Esophagus muscularis mucosa (tissue), 4 donors: ENCODE data around the gene CCL2. TPM values are rescaled to one million over a fixed set of nuclear protein-coding genes. Genes with fewer than 3 reads are reported as not detected.
A peak's percentile ranks its signal among the peaks of the same experiment; 100 is the strongest.

Source experiments
- DNase-seq: peaks from one replicate; pipeline ENCODE4 v3.0.0-alpha.2; 2017; ENCODE audit errors: extremely low spot score
- H3K27ac ChIP-seq, 4 donors: fragments of 200-600 bp; sonication (generic); replicated peaks in 1 of 4; 1 replicate in 3 of 4; 2 replicates in 1 of 4; pipeline ENCODE4 v1.5.1; 2016 to 2019; ENCODE audit warnings: mild to moderate bottlenecking in 1 of 4
- H3K27me3 ChIP-seq, 4 donors: fragments of 200-600 bp; sonication (generic); one replicate each; pipeline versions ENCODE4 v1.5.1 to v1.6.0; 2016 to 2019
- H3K36me3 ChIP-seq, 4 donors: fragments of 200-600 bp; sonication (generic); one replicate each; pipeline ENCODE4 v1.5.1; 2016 to 2019
- H3K4me1 ChIP-seq, 4 donors: fragments of 200-600 bp; sonication (generic); one replicate each; pipeline ENCODE4 v1.5.1; 2016 to 2019
- H3K4me3 ChIP-seq, 4 donors: fragments of 200-600 bp; sonication (generic); 1 replicate in 2 of 4; 2 replicates in 2 of 4; pipeline ENCODE4 v1.5.1; 2016 to 2019; ENCODE audit warnings: mild to moderate bottlenecking in 4 of 4, moderate library complexity in 1 of 4
- H3K9me3 ChIP-seq, 4 donors: fragments of 200-600 bp; sonication (generic); 1 replicate in 3 of 4; 2 replicates in 1 of 4; pipeline ENCODE4 v1.5.1; 2016 to 2019
- EP300 ChIP-seq: sonication (generic); formaldehyde crosslinking; IDR thresholded peaks from one replicate; pipeline ENCODE4 v1.6.1; 2017; ENCODE audit warnings: antibody characterized with exemption
- POLR2A ChIP-seq: fragments of 450-650 bp; IDR thresholded peaks from one replicate; pipeline ENCODE4 v1.6.1; 2017; ENCODE audit warnings: antibody characterized with exemption, moderate library complexity, mild to moderate bottlenecking, low read depth
- POLR2AphosphoS5 ChIP-seq, 2 donors: sonication (generic); formaldehyde crosslinking; IDR thresholded peaks; one replicate each; pipeline ENCODE4 v1.6.1; 2017; ENCODE audit warnings: antibody characterized with exemption in 2 of 2
- WGBS: methylation state at CpG from one replicate; pipeline ENCODE4 v1.1.5; 2018; 5-methylcytosine and 5-hydroxymethylcytosine counted together
- intact Hi-C: fragments of 100-400 bp; cut with DNase I; formaldehyde crosslinking; loops from one replicate; pipeline ENCODE4 v1.15.1; 2023
- total RNA-seq, 4 donors: library from RNA; depleted of rRNA; stranded (reverse); fragments of >200 nt; gene quantifications; one replicate each; pipeline versions ENCODE4 v1.1.0 to v1.2.1, GENCODE V29; 2016
- TF ChIP-seq, protein P1 (sequence below), 3 experiments: fragments of 200-600 bp in 2 of 3; fragments of 450-650 bp in 1 of 3; sonication (generic) in 2 of 3; IDR thresholded peaks; one replicate each; pipeline ENCODE4 v1.5.1; 2017 to 2019; ENCODE audit warnings: antibody characterized with exemption in 3 of 3, mild to moderate bottlenecking in 2 of 3, moderate library complexity in 1 of 3

CCL2 gene
- total RNA-seq, 4 donors from 2014 or later, result 7.1 to 514 (median 20.8) TPM

DNA sequence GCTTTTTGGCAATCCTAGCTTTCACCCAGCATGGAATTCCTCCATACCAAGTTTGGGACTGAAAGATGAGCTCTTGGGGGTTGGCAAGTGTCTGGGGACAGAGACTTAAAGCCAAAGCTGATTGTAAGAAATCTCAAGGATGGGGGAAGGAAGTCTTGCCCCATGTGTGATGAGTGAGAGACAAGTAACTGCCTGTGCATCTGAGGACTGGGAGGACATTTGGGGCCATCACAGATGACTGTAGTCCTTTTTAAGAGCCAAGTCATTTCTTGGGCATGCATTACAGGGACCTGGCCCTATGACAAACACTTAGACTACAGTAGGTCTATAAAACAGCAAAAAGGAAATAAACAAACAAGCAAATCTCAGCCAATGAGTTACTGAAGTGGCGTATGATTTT lies 36.3 kb upstream of the CCL2 start:
- DNase-seq, result peak; percentile 31
- no peaks in the 10 kb centered on the region for H3K27me3 ChIP-seq
- TF ChIP-seq, protein P1, sequence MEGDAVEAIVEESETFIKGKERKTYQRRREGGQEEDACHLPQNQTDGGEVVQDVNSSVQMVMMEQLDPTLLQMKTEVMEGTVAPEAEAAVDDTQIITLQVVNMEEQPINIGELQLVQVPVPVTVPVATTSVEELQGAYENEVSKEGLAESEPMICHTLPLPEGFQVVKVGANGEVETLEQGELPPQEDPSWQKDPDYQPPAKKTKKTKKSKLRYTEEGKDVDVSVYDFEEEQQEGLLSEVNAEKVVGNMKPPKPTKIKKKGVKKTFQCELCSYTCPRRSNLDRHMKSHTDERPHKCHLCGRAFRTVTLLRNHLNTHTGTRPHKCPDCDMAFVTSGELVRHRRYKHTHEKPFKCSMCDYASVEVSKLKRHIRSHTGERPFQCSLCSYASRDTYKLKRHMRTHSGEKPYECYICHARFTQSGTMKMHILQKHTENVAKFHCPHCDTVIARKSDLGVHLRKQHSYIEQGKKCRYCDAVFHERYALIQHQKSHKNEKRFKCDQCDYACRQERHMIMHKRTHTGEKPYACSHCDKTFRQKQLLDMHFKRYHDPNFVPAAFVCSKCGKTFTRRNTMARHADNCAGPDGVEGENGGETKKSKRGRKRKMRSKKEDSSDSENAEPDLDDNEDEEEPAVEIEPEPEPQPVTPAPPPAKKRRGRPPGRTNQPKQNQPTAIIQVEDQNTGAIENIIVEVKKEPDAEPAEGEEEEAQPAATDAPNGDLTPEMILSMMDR (IDR thresholded peaks at IDR 0.05), result no peak
- TF ChIP-seq POLR2AphosphoS5 (IDR thresholded peaks at IDR 0.05) (no peak), POLR2A (no peak), EP300 (no peak)
- H3K27ac ChIP-seq, result no peak overlapping the region
- H3K4me1 ChIP-seq, result peaks cover 0 to 18% (median 2%) of the 10 kb centered on the region in 4 donors
- no peaks in the 10 kb centered on the region for H3K36me3 ChIP-seq
- H3K4me3 ChIP-seq, result no peak overlapping the region
- 85% methylated on average over 1 of the region's 1 CpG for WGBS
- H3K9me3 ChIP-seq, result peaks cover 0 to 10% (median 4%) of the 10 kb centered on the region in 4 donors
- intact Hi-C loops, result no loop called here

DNA sequence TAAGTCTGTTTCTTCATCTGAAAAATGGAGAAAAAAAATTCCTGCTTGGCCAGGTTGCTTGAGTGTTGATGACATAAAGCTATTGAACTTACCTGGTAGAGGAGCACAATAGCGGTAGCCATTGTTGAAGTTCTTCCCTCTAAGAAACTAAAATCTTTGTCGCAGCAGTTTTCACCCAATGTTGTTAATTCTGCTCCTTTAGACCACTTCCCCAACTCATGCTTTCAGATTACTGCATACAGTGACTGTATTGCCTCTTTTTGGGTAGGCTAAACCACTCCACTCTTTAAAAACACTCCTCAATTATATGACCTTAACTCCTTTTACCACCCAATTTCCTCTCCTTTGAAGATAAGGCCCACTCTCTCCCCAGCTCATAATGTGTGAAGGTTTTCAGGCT lies 35.7 kb upstream of the CCL2 start:
- Histone ChIP-seq H3K4me3 (no peak overlapping the region), H3K4me1 (peaks cover 0 to 18% (median 2%) of the 10 kb centered on the region in 4 donors), H3K36me3 (no peaks in the 10 kb centered on the region), H3K9me3 (peaks cover 0 to 4% (median 1%) of the 10 kb centered on the region in 4 donors), H3K27me3 (no peaks in the 10 kb centered on the region), H3K27ac (no peak overlapping the region)
- intact Hi-C loops, result no loop called here
- TF ChIP-seq EP300, result no peak
- no peak for TF ChIP-seq POLR2AphosphoS5 (IDR thresholded peaks at IDR 0.05)
- DNase-seq, result peak; percentile 37
- 89% methylated on average over 2 of the region's 2 CpGs for WGBS

DNA sequence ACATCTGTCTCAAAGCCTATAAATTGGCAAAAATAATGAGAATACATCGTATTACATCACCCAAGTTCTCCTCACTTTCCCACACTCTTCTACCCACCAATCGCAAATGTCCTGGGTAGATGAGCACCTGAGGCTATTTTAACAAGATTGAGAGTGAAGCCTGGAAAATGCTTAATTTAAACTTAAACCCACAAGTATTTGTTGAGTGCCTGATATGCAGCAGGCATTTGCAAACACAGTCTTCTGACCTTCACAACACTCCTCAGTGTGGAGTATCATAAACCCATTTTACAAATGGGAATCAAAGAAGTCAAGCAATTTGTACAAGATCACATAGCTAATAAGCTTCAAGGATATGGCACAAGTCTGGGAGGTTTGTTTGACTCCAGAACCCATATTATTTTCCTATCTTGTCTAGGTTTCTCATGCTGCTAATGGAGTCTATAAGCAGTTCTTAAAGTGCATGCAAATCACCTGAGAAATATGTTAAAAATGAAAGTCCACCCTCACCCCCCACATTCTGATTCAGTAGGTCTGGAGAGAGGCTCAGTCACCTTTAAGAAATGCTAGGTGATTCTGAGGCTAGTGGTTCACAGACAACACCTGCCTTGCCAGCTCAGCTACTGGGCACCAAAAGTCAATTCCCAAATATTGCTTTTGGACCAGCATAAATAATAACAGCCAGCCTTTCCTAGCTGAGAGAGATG lies 34.9 kb upstream of the CCL2 start:
- WGBS, result 93% methylated on average over 2 of the region's 2 CpGs

DNA sequence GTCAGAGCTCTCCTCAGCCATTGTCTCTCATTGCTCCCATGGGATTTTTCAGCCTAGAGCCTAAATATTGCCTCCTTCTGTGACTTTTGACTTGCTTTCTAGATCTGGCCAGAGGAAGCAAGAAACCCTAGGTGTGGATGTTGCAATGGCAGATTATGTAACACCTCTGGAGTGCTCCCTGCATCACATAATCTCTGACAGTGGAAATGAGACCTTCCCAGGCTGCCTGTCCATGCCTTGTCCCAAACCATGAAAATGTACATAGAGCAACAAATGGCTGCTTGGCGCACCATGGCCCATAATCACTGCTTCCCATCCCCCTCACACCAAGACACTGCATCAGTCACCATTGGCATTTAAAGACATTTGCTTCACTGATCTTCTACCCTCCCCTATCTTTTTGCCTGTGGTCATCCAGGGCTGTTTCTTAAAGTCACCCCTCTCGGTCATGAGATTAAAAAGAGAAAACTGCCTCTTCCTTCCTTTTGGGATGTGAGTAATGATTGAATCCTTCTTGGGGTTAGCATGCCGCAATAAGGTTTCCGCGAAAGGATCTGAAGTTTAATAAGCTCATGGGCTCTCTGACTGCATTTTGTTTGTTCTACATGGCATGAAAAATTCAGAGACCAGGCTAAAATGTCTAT lies 34.2 kb upstream of the CCL2 start:
- H3K27me3 ChIP-seq, result no peaks in the 10 kb centered on the region
- peaks cover 0 to 18% (median 2%) of the 10 kb centered on the region in 4 donors for H3K4me1 ChIP-seq
- no peaks in the 10 kb centered on the region for H3K36me3 ChIP-seq
- H3K9me3 ChIP-seq, result no peaks in the 10 kb centered on the region
- intact Hi-C loops, result no loop called here
- TF ChIP-seq EP300 (no peak), POLR2AphosphoS5 (IDR thresholded peaks at IDR 0.05) (no peak), POLR2A (no peak)
- TF ChIP-seq, protein P1 (IDR thresholded peaks at IDR 0.05), result no peak
- DNase-seq, result peak; percentile 77
- H3K27ac ChIP-seq, result no peak overlapping the region
- WGBS, result 73% methylated on average over 5 of the region's 5 CpGs
- H3K4me3 ChIP-seq, result no peak overlapping the region

More for the DNA sequence above, 34.9 kb upstream of the CCL2 start:
- no peak overlapping the region for H3K4me3 ChIP-seq
- peaks cover 0 to 18% (median 2%) of the 10 kb centered on the region in 4 donors for H3K4me1 ChIP-seq
- no peaks in the 10 kb centered on the region for H3K36me3 ChIP-seq
- intact Hi-C loops, result no loop called here
- H3K27me3 ChIP-seq, result no peaks in the 10 kb centered on the region
- DNase-seq, result no peak
- no peak overlapping the region for H3K27ac ChIP-seq
- H3K9me3 ChIP-seq, result no peaks in the 10 kb centered on the region
- TF ChIP-seq POLR2A, result no peak
- no peak for TF ChIP-seq POLR2AphosphoS5 (IDR thresholded peaks at IDR 0.05)
- no peak for TF ChIP-seq EP300
- TF ChIP-seq, protein P1 (IDR thresholded peaks at IDR 0.05), result no peak

DNA sequence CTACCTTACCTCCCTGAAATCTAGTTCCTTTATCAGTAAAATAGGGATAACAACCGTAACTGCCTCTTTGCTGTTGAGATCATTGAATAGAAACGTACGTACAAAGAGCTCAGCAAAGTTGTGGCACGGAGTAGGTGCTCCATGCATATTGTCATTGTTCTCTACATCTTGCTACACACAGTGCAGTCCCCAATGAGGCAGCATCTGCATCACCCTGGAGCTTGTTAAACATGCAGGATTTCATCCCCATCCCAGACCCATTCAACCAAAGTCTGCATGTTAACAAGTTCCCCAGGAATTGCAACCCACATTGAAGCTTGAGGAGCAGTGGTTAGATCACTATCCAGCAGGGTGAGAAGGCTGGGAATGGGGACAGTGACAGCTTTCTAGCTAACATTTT lies 33.7 kb upstream of the CCL2 start:
- Histone ChIP-seq H3K36me3 (no peaks in the 10 kb centered on the region), H3K4me3 (no peak overlapping the region), H3K27ac (no peak overlapping the region), H3K4me1 (peaks cover 0 to 18% (median 2%) of the 10 kb centered on the region in 4 donors), H3K27me3 (no peaks in the 10 kb centered on the region), H3K9me3 (no peaks in the 10 kb centered on the region)
- no peak for TF ChIP-seq POLR2A
- TF ChIP-seq POLR2AphosphoS5 (IDR thresholded peaks at IDR 0.05), result no peak
- TF ChIP-seq EP300, result no peak
- TF ChIP-seq, protein P1 (IDR thresholded peaks at IDR 0.05), result no peak
- intact Hi-C loops, result no loop called here
- WGBS, result 75% methylated on average over 4 of the region's 4 CpGs
- peak; percentile 31 for DNase-seq
